Fibroblast of gingiva (primary cell): ENCODE measurements around the gene HORMAD2.

Source experiments
- DNase-seq: peaks from one replicate; pipeline ENCODE4 v3.0.0-alpha.2; 2011; ENCODE audit warnings: low read depth

HORMAD2 gene, protein sequence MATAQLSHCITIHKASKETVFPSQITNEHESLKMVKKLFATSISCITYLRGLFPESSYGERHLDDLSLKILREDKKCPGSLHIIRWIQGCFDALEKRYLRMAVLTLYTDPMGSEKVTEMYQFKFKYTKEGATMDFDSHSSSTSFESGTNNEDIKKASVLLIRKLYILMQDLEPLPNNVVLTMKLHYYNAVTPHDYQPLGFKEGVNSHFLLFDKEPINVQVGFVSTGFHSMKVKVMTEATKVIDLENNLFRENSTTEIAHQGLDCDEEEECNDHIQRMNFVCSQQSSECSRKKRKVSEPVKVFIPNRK

DNA sequence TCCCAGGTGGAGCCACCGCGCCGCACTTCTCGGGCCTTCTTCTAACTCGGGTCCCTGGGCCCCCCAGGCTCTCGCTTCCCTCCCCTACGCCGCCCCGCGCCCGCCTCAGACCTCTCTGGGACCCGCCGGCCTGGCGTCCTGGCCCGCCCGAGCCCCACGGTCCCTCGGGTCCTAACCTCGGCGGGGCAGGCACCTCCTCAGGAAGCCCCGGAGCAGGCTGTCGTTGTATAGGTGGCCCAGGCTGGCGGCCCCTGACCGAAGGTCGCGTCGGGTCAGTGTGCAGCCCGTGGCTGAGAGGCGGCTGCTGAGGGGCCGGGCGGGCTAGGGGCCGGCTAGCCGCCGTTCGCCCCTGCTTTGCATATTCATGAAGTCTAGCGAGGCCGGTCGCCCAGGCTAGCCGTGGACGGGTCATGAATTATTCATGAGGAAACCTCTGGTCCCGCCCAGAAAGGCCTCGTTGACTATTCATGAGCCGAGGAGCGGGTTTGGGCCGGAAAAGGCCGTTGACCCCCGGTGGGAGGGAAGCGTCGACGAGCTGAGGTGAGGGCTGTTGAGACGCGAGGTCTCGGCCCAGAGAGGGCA is at the start of gene HORMAD2:
TSS of gene HORMAD2 (plus strand) at position 513 of the 582 bp plus-strand sequence. CDS start 13,489 bp downstream, outside the sequence.
- peak; percentile 11 for DNase-seq

DNA sequence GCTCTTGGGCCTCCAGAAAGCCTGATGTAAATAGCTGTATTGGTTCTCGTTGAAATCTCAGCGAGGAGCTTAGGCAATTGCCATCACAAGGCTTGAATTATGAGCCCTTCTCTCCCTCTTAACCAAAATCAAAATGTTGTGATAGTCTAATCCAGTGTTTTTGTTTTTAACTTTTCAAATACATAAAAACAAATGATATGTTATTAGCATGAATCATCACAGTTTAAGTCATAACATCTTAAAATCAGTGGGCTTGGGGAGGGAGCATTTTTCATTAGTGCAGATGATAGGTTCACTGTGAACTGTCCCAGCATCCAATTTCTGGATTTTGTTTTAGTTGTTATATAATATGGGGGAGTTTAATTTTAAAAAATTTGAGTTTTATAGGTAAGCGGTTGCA is 48.9 kb upstream of the HORMAD2 start:
- no peak for DNase-seq

DNA sequence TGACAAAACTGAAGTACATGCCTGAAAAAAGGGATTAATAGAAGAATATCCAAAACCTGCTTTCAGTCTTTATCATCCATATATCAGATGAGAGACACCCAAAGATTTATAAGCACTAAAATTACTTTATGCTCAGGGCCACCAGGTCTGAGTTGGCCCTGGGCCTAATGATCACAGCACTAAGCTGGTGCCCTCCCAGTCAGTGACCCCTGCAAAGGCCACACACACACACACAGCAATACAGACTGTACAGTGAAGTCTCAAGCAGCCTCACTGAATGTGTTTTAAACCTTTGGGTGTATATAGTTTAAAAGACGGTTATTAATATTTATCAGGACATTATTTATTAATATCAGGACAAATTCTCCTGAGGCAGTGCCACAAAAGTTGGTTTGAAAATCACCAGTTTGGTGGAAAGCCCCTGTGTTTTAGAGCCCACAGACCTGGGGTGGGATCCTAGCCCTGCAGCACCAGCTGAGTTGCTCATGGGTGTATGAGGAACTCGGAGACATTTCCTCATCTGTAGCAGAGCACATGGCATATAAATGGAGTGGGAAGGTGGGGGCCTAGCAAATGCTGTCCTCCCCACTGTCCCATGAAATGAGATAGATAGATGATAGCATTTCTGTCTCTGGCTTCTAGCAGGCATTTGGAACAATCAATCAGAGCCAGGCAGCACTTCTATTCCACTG is 48.4 kb upstream of the HORMAD2 start:
- DNase-seq: no peak

- no peak for DNase-seq
Measured at GRCh38 chr22:30033137-30033536, 47.1 kb upstream of the HORMAD2 start.

DNA sequence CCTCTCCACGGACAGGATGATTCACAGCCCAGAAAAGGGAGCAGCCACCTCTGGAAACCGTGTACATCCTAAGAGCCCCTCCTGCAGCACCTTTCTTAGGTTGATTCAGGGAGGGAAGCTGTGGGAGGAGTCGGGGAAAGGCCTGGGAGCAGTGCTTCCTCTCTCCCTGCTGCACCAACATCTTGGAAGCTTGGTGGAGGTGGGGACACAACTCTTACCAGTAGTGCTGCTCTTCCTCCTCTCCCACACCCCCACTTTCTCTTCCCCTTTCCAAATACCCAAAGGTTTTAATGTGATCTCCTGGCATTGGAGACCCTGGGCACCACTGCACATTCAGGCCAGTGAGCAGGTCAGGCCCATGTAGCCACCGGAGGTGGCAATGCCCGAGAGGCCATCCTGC is 46.4 kb upstream of the HORMAD2 start:
- DNase-seq: no peak

DNA sequence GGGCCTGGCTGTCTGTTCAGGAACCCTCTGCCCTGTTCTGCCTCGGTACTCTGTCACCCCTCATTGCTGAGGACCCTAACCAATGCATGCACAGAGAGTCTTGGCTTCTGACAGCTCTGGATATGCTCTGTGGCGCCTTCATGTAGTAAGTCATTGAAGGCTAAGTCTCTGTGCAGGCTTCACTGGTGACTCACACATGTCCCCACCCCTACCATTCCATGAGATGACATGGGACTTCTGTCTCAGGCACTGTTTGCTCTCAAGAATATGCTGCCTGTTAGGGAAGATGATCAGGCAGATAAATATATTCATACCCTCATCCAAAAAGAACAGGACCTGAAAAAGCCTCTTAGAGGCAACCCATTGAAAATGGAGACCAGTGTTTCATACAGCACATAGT is 43.6 kb upstream of the HORMAD2 start:
- DNase-seq: no peak

DNA sequence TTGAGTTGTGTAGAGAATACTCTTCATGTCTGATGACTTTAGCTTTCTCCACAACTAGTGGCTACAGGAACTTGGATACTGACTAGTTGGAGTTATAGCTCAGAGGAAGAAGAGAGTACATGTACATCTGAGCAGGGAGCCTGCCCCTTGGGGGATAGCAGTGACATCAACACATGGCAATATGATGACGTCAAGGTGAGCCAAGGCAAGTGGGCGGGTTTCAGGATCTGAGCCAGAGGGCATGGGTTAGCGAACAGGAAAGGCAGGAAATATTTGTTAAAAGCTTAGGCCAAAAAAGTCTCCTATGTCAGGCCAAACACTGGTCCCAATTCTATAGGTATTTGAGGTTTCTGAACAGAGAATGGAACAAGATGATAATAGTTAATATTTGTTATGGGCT is 42.0 kb upstream of the HORMAD2 start:
- DNase-seq: peak; percentile 63

DNA sequence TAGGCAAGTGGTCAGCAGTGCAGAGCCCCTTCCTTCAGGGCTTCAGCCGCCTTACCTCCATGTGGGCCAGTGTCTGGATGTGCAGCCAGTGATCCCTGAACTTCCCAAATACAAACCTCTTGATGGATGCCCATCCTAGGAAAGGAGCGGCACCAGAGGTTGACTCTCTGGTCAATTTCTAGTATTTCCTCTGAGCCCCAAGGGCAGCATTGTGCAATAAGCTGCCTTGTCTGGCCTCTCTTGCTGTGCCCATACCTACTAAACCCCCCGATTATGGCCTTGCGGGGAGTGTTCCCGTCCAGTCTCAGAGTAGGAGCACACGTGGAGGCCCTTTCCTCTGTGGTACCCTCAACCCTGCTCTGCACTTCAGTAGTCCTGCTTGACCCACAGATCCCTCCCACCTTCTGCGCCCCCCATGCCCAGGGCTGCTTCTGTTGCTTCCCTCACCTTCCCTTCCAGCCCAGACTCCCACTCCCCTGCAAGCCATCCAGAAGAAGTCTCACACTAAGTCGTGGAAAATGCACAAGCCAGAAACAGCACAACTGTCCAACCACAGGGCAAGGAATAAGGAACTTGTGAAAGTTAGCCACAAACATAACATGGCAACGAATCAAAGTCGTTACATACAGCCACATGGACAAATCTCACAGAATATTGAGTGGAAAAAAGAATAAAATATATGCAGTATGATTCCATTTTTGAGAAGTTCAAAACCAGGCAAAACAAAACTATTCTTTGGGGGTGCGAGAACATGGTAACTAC is 39.6 kb upstream of the HORMAD2 start:
- DNase-seq: no peak

DNA sequence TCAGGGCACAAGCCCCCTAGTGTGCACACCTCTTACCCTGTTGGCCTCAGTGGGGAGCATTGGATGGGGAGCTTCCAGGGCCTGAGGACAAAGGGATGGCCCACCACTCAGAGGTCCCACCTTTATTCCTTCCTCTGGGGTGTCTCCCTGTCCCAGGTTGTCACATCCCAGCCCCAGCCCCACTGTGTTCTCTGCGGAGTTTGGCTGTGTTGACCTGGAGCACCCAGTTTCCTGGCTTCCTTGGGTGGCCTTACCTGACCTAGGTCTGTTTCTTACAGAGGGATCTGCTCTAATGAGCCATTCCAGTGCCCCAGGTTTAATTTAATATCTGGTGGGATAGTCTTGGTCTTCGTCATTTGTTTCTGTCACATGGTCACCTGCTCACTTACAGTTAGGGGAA is 38.8 kb upstream of the HORMAD2 start:
- DNase-seq: no peak

DNA sequence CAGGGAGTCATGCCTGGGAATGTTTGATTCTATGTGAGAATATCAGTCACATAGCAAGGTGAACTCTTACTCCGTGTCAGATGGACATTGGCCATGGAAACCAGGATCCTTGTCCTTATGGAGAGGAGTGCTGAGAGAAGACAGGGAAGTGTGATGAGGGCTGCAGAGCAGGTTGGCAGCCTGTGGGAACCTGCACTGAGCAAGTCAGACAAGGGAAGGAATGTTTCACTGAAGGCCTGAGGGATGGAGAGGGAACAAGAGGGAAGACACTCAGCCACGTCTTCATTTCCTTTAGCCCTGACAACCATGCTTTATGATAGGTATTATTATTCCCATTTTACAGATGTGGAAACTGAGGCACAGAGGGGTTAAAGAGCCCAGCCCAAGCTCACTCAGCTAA is 38.4 kb upstream of the HORMAD2 start:
- DNase-seq: no peak

DNA sequence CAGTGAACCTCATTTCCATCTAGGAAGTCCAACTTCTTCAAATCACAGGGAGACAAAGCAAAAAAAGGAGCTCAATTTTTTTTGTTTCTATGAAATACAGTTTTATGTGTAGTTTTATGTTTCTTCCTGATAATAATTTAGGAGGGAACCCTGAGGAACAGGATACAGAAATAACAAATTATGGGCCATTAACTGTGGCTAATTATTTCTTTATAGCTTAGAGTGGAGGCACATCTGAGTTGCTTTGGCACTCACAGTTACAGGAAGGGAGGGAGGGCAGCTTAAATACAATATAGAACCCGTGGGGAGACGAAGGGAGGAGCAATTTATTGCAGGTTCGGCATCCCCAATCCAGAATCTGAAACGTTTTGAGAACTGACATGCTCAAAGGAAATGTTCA is 37.1 kb upstream of the HORMAD2 start:
- DNase-seq: no peak

DNA sequence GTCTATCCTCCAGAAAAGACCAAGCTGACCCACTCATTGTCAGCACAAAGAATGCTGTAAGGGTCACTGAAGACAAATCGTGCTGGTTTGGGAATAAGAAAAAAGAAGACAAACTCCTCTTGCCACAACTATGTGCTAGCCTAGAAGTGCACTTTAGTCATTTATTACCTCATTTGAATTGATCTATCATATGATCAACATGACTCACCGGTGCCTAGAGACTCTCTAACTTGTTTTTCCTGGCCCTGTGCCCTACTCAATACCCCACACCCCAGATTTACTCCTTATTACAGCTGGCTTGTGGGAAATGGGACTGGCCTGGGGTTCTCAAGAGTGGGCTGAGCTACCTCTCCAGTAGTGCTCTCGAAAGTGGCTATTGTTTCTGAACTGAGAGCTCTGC is 35.9 kb upstream of the HORMAD2 start:
- DNase-seq: peak; percentile 59

GRCh38 chr22:30044881-30045493 is 35.3 kb upstream of the HORMAD2 start:
- DNase-seq: no peak

DNA sequence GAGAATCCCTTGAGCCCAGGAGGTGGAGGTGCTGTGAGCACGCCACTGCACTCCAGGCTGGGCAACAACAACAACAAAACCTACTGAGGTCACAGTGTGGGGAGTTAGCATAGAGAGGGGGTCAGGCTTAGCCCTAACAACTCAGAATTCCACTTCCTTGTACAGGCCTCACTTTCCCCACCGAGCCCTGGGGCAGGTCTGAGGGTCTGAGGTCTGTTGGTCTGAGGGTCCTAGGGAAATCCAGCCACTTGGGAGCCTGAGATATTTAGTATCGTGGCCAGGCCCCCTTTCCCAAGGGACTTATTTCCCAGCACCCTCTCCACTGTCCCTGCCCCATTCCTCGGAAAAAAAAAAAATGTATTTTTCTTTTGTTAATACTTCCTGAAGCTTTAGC is 34.8 kb upstream of the HORMAD2 start:
- DNase-seq: no peak

DNA sequence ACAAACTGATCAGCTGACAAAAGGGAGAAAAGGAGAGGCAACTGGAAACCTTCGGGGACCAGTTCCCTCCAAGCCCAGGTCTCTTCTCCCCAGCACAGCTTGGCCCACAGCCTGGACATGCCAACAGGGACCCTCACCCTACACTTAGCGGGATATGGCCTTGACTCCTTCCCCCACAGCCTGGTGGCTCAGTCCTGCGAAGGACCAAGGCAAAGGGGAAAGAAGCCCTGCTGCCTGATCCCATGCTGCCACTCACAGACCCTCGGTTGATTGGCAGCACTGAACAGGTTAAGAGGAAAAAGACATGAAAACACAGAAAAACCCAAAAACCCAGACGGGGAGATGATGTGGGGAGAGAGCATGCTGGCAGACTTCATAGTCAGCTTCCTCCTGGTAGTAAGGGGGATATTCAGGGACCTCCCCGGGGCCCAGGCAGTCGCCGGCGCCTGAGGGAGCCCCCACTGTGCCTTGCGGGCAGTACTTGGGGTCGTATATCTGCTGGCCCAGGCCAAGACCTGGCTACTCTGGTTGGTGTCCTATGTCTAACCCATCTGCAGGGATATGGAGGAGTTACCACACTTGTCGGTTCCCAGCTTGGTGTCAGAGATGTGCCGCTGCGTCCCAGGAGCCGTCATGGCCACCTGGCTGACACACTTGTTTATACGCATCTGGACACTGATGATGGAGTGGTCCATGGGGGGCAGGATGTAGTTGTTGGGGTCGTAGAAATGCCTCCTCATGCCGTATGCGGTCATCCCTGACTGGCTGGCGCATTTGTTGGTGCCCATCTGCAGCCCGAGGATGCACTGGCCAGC is 34.2 kb upstream of the HORMAD2 start:
- no peak for DNase-seq

GRCh38 chr22:30046716-30047363 is 33.4 kb upstream of the HORMAD2 start:
- DNase-seq: no peak

DNA sequence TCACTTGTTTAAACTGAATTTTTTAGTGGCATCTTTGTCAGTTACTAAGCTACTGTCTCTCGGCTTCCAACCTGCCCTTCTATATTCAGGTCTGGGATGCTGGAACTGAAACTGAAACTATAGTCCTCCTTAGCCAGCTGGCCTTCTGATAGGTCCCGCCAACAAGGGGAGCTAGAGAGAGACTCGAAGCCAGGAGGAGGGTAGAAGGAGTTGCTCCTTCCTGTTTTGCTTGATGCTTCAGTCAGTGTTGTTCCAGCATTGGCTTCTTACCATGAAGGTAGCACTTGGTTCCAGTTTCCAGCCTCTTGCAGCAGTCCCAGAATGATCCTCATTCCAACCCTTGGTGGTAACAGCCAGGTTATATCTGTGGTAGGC is 32.9 kb upstream of the HORMAD2 start:
- no peak for DNase-seq

GRCh38 chr22:30048681-30049080 is 31.6 kb upstream of the HORMAD2 start:
- no peak for DNase-seq

DNA sequence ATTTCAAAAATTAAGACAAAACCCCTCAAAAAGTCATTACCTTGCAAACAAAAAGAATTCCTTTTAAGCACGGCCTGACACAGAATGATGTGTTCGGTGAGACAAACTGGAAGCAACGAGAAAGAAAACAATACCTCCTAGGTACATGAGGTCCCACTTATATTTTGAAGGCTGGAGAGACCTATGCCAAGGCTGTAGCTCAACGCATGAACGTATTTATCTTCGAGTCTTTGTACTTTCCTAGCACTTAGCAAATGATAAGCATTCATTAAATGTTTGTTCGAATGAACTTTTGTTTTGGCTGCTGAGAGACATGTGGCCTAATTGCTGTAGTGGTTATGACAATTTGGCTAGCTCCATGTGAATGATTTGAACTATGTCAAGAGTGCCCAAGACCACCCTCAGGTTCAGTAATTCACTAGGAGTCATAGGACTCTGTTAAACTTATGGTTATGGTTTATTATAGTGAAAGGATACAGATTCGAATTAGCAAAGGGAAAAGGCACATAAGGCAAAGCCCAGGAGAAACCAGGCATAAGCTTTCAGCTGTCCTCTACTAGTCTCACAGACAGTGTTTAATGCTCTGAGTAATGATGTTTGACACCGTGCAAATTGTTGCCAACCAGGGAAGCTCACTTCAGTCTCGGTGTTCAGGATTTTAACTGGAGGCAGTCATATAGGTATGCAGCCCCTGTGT is 26.0 kb upstream of the HORMAD2 start:
- DNase-seq: no peak

- no peak for DNase-seq
Measured at GRCh38 chr22:30054764-30055069, 25.5 kb upstream of the HORMAD2 start.

DNA sequence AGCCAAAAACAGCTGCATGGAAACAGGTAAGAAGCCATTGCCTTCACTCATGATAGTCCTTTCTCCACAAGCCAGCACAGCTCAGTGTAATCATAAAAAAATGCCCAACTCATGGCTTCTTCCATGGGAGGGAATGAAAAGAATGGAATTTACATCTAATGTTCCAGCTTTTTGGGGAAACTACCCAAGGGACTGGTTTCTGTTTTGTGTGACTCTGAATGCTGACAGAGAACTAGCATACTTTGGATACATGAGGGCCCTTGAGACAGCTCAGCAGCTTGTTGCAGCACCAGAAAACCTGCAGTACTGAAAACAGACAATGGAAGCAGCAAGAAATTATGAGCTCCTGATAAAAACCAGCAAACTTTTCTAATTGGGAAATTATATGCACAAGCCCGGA is 24.2 kb upstream of the HORMAD2 start:
- no peak for DNase-seq
